ENCODE results near the gene RBMX.
"Not testable (repeated sequence)": the region's sequence is repeated elsewhere in the genome, so short reads cannot be mapped to it uniquely, and the experiment has no call there.

RBMX gene

DNA sequence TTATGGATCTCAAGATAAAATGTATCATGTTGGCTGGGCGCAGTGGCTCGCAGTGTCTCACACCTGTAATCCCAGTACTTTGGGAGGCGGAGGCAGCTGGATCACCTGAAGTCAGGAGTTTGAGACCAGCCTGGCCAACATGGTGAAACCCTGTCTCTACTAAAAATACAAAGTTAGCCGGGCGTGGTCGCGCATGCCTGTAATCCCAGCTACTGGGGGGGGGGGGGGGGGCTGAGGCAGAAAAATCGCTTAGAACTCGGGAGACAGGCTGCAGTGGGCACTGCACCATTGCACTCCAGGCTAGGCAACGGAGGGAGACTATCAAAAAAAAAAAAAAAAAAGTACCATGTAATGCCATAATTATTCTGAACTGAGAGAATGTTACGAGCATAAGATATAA, 2.1 kb downstream of the RBMX start:
- no peak for DNase-seq (ENCODE audit: low read depth)

DNA sequence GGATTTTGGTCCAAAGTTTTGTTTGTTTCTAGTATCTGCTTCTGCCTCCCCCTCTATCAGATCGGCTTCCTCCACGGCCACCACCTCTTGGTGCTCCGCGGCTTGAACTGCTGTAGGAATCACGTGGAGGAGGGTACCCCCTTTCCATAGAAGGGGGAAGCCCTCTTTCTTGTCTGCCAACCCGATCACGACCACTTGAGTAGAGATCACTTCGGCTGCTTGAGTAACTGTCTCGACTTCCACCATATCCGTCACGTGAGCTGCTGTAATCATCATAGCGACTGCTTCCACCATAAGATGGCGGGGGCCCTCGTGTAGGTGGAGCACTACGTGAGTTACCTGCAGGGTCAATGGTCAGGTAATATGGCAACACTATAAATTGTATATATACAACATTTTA, 6.4 kb downstream of the RBMX start:
- DNase-seq (ENCODE audit: low read depth), result not testable (repeated sequence)

DNA sequence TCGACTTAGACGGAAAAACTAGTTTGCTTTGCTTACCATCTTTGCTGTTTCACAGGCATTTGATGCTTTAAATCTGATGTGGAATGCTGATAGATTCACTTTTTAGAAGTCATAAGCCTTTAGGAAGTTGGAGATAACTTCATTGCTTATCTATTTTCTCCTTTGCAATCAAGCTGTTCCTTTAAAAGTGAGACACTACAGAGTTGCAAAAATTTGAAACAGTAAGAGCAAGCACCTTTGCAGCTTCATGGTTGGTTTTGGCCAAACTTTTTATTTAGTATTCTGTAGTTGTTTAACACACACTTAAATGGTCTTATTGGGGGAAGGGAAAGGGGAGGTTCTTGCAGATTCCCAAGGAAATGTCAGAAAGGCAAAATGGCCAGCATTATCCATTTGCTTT, 7.3 kb downstream of the RBMX start:
- not testable (repeated sequence) for DNase-seq (ENCODE audit: low read depth)

DNA sequence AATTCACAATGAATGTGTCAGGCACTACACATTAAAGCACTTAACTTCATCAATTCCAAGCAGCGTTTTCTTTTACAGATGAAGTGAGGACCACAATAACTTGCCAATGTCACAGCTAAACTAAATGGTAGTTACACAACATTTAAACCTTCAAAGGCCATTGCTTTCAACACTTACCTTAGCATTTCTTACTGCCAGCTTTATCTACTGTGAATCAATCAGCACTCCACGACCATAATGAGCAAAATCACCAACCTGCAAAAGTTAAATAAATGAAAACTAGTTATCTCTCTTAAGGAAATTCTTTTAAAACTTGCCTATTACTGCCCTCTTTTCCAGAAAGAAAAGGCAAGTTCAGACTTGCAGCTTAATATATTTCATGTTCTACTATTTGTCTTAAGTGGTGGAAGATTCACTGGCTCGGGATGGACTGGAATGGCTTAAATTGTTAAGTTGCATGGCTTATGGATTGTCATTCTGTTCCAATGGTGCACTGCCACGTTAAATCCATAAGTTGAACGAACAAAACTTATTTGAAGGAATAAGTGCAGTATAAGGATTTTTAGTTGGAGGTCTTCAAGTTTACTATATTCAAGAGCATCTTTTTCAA, 8.3 kb downstream of the RBMX start:
- no peak for DNase-seq (ENCODE audit: low read depth)

DNA sequence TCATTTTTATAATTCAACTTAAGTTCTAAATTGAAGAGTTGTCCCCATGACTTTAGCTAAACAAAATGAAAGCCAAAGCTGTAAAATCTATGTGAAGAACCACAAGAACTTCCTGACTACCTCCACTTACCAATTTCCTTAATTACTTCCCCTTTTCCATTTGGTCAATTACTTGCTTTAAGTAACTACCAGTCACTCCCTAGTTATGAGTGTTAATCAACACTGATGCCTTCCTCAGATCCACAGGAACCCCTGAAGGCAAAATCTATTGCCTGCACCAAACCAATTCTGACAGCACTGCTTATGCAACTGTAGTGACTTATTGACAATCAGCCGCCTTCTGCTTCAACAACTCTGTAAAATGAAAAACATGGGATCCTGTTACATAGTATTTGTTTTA, 10.5 kb downstream of the RBMX start:
- DNase-seq (ENCODE audit: low read depth), result no peak

DNA sequence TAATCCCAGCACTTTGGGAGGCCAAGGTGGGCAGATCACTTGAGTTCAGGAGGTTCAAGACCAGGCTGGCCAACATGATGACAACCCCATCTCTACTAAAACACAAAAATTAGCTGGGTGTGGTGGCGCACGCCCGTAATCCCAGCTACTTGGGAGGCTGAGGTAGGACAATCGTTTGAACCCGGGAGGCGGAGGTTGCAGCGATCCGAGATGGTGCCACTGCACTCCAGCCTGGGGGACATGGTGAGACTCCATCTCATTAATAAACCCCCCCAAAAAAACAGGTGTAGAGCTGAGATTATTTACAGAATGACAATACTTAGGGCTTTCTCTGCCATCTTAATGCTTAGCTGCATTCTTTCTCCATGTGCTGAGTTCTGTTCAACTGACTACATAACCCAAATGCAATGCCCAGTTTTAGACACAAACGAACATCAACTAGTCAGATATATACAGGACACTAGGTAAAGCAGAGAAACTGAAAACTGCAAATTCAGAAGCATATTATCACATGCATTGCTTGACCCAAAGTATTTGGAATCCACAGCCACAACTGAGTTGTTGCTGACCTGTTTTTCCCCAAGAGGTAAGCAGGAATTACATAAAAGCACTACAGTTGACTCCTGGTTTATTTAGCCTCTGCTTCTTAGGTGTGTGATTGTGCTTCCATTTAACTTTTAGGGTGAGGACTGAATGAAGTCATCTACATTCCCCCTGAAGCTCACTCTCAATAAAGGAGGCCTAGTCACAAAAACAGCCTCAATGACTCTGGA, 12.1 kb downstream of the RBMX start:
- DNase-seq (ENCODE audit: low read depth), result no peak

DNA sequence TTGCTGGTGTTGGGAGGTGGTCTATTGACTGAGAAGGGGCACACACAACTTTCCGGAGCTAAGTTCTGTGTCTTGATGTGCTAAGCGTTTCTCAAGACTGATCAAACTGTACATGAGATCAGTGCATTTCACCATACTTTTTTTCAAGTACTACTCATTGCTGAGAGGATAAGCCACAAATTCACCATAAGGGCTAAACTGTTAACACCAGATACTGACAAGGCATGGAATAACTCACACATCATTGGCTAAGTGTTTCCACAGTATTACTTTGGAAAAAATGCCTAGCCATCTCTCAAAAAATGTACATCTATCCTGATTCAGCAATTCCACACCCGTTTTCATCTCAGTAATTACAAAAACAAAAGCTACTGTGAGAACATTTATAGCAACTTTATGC, 13.0 kb downstream of the RBMX start:
- DNase-seq (ENCODE audit: low read depth), result no peak

DNA sequence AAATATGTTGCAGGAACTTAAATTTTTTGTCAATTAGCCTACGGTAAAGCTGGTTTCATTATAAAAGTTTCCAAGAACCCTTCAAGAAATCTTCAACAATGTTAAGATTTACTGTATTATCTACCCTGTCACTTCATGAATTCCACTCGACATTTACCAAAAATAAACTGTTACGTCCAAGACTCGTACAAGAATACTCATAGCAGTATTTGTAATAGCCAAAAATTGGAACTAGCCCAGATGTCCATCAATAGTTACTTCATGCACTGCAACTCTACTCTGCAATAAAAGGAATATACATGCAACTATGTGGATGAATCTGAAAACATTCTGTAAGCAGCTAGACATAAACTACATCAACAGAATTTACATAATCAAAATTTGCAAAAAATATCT, 13.4 kb downstream of the RBMX start:
- DNase-seq (ENCODE audit: low read depth), result no peak

DNA sequence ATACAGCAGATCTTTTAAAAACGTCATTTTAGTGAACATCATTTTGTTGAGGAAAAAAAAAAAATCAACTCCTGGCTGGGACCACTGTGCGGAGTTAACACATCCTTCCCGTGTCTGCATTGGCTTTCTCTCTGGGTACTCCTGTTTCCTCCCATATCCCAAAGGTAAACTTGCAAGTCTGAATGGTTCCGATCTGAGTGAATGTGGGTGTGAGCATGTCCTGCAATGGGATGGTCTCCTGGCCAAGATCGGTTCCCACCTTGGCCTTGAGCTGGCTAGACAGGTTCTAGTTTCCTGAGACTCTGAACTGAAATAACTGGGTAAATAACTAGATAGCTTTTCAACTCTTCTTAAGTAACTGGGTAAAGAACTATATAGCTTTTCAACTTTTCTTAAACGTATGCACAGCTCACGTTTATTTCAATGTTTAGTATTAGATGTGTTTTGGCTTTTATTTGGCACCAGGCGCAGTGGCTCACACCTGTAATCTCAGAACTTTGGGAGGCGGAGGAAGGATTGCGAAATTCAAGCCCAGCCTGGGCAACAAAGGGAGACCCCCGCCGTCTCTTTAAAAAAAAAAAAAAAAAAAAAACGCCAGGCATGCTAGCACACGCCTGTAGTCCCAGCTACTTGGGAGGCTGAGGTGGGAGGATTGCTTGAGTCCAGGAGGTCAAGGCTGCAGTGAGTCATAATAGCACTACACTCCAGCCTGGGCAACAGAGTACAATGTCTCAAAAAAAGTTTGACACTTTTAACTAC, 14.0 kb downstream of the RBMX start:
- no peak for DNase-seq (ENCODE audit: low read depth)

DNA sequence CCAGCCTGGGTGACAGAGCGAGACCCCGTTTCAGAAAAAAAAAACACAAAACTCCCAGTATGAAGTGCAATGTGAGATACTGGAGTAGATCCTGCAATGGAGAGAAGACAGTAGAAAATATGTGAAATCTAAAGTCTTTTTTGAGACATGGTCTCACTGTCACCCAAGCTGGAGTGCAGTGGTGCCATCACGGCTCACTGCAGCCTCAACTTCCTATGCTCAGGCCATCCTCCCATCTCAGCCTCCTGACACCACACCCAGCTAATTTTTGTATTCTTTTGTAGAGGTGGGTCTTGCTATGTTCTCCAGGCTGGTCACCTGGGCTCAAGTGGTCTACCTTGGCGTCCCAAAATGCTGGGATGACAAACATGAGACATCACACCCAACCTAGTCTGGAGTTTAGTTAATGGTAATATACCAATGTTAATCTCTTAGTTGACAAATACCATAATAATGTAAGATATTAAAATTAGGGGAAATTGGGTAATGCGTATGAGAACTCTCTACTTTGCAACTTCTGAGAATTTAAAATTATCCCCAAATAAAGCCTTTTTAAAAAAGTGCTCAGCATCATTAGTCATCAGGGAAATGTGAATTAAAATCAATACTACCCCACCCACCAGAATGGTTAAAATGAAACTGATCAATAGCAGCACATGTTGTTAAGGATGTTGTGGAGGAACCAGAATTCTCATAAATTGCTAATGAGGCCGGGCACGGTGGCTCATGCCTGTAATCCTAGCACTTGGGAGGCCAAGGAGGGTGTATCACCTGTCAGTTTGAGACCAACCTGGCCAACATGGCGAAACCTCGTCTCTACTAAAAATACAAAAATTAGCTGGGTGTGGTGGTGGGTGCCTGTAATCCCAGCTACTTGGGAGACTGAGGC, 15.0 kb downstream of the RBMX start:
- no peak for DNase-seq (ENCODE audit: low read depth)

DNA sequence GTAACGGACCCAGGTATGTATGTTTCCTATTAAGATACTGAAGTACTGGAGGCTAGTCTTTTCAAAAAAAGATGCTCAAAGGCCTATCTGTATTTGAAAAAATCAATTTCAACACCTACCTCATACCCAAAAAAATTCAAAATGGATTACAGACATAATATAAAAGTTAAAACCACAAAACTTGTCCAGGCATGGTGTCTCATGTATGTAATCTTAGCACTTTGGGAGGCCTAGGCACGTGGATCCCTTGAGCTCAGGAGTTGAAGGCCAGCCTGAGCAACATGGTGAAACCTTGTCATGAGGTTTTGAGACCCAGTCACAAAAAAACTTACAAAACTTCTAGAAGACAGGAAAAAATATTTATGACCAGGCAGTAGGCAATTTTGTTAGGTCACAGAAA, 16.7 kb downstream of the RBMX start:
- no peak for DNase-seq (ENCODE audit: low read depth)

DNA sequence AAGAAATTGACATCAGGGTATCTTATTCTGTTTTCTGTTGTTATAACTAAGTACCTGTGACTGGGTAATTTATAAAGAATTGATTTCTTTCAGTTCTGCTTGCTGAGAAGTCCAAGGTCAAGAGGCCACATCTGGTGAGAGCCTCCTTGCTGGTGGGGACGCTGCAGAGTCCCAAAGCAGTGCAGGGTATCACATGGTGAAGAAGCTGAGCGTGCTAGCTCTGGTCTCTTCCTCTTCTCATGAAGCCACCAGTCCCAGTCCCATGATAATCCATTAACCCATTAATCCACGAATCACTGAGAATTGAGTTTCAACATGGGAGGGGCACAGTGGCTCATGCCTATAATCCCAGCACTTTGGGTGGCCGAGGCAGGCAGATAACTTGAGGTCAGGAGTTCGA, 18.0 kb downstream of the RBMX start:
- DNase-seq (ENCODE audit: low read depth), result no peak

DNA sequence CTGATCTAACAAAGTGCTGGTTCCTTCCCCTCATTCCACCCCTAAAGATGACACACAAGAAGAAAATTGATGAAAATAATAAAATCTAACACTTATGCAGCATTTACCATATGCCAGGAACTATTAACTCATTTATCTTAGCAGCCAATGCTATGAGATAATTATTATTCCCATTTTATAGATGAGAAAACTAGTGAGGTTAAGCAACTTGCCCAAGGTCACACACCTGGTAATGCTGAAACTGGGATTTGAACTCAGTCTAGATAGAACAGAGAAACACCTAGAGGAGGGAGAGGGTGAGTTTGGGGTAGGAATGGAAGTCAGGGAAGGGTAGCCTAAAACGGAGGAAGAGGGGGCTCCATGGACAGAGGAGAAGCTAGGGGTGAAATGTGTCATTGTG, 18.6 kb downstream of the RBMX start:
- no peak for DNase-seq (ENCODE audit: low read depth)

DNA sequence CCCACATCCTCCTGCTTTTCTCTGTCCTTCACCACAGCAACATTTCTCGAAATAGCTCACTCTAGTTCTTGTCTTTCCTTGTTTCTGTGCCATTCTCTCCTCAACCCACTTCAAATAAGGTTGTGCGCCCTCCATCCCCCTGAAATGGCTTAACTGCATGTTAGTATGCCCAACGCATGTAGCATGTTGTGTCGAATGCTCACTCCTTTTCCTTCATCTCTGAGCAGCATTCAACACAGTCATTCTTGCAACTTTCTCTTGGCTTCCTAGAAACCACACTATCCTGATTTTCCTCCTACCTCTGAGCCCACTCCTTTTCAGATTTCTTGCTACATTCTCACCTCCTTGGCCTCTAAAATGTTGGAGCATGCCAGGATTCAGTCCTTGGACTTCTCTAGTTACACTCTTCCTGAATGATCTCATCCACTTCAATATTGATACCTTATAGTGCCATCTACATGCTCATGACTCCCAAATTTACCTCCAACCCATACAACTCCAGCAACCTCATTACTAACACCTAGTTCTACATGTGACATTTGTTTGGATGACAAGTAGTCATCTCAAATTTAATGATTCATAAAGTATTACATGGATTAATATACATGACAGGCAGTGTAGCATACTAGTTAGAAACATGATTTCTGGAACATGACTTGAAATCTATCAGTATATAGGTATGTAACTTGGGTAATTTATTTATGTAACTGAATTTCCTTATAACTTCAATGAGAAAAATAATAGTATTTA, 22.3 kb downstream of the RBMX start:
- no peak for DNase-seq (ENCODE audit: low read depth)

DNA sequence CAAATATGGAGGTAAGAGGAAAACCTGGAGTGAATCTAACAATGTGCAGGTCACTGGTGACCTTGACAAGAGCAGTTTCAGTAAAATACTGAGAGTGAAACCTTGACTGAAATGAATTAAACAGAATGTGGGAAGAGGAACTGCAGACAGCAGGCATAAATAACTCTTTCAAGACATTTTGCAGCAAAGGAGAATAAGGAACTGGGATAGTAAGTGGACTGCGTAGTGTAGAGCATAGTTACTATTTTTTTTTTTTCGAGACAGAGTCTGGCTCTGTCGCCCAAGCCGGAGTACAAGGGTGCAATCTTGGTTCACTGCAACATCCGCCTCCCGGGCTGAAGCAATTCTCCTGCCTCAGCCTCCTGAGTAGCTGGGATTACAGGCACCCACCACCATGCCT, 24.0 kb downstream of the RBMX start:
- DNase-seq (ENCODE audit: low read depth), result no peak

DNA sequence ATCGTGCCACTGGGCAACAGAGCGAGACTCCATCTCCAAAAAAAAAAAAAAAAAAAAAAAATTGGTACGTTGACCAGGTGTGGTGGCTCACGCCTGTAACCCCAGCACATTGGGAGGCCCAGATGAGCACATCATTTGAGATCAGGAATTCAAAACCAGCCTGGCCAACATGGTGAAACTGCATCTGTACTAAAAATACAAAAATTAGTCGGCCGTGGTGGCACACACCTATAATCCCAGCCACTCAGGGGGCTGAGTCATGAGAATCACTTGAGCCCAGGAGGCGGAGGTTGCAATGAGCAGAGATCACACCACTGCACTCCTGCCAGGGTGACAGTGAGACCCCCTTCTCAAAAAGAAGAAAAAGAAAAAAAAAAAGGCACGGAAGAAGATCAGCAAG, 24.5 kb downstream of the RBMX start:
- no peak for DNase-seq (ENCODE audit: low read depth)

DNA sequence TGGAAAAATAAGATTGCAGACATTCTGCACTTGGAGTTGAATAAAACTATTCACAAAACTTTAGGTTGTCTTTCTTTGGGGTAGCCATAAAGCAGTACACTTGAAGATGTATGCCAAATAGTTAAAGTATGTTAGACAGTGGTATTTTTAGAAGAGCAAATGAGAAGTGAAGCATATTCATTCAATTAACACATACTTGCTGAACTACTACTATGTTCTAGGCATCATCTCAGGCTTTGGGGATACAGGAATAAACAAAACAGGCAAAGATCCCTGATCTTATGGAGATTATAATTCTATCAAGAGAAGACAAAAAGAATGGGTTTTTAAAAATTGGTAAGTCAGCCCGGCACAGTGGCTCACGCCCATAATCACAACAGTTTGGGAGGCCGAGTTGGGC, 29.0 kb downstream of the RBMX start:
- no peak for DNase-seq (ENCODE audit: low read depth)

DNA sequence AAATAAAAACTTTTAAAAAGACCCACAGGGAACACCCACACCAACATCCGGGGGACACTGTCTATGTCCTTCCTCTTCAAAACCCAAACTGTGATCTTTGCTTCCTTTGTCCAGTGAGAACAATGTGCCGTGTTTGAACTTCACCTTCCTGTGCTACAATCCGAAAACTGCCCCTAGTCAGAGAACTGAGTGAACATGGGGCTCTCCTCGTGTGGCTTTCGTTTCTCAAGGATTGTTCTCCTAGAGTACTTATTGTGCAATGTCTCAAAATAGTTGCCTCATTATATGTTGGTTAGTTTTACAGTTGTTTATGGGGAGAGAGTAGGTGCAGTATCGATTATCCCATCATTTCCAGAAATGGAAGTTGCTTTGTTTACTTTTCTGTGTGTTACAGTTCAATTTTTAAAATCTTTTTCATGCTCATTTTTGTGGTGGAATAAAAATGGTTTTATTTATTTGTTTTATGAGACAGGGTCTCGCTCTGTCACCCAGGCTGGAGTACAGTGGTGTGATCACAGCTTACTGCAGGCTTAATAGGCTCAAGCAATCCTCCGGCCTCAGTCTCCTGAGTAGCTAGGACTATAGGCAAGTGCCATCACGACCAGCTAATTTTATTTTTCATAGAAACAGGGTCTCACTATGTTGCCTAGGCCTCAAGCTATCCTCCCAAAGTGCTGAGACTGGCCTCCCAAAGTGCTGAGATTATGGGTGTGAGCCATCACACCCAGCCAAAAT, 29.9 kb downstream of the RBMX start:
- no peak for DNase-seq (ENCODE audit: low read depth)

DNA sequence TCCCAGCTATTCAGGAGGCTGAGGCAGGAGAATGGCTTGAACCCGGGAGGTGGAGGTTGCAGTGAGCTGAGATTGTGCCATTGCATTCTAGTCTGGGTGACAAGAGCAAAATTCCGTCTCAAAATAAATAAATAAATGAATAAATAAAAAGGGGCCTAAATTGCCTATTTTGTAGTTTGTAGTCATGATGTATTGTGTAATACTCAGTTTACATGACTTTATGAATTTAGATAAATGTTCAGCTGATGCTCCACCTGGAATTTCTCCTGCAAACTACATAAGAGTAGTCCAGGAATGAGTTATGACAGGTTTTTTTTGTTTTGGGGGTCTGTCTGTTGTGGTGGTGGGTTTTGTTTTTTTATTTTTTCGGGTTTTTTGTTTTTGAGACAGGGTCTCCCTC, 31.1 kb downstream of the RBMX start:
- no peak for DNase-seq (ENCODE audit: low read depth)

DNA sequence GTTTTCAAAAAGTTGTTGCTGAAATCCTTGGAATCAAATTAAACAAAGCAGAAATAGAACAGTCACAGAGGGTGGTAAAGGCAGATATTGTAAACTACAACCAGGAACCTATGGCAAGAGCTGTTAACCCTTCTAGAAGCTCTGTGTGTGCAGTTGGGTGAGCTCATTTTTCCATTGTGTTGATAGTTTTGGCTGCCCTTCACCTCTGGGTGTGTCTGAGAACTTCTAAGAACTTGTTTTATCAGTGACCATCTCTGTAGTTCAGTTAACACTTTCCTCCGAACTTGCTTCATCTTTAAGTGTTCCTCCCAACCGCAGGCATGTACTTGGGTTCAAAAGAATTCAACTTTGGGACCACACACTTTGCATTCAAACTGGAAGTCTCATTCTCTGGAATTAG, 32.7 kb downstream of the RBMX start:
- no peak for DNase-seq (ENCODE audit: low read depth)

DNA sequence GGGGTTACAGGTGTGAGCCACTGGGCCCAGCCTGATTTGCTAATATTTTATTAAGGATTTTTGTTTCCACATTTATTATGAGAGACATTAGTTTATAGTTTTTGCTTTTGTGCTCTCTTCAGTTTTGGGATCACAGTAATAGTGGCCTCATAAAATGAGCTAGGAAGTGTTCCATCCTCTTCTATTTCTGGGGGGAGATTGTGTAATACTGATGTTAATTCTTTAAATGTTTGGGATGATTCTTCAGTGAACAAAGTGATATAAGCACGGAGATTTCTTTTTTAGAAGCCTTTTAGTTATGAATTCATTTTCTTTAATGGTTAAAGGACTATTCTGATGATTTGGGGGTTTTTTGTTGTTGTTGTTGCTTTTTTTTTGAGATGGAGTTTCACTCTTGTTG, 41.3 kb downstream of the RBMX start:
- DNase-seq (ENCODE audit: low read depth), result no peak
